HG03442 (cell line): ENCODE results near the gene POLE3.
A peak's percentile ranks its signal among the peaks of the same experiment; 100 is the strongest.
"Not testable (repeated sequence)": the region's sequence is repeated elsewhere in the genome, so short reads cannot be mapped to it uniquely, and the experiment has no call there.

Experiments
- ATAC-seq: cut with Tn5 transposase; IDR thresholded peaks from one replicate; pipeline ENCODE4 v1.9.1; 2021; ENCODE audit warnings: mild to moderate bottlenecking, moderate library complexity; ENCODE audit not compliant: unreplicated experiment

POLE3 gene

DNA sequence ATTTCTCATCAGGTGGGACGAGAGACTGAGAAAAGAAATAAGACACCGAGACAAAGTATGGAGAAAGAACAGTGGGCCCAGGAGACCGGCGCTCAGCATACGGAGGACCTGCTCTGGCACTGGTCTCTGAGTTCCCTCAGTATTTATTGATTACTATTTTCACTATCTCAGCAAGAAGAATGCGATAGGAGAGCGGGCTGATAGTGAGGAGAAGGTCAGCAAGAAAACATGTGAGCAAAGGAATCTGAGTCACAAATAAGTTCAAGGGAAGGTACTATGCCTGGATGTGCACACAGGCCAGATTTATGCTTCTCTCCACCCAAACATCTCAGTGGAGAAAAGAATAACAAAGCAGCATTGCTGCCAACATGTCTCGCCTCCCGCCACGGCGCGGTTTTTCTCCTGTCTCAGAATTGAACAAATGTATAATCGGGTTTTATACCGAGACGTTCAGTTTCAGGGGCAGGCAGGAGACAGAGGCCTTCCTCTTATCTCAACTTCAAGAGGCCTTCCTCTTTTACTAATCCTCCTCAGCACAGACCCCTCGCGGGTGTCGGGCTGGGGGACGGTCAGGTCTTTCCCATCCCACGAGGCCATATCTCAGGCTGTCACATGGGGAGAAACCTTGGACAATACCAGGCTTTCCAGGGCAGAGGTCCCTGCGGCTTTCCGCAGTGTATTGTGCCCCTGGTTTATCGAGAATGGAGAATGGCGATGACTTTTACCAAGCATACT is 31.2 kb downstream of the POLE3 start:
- ATAC-seq, result not testable (repeated sequence)

DNA sequence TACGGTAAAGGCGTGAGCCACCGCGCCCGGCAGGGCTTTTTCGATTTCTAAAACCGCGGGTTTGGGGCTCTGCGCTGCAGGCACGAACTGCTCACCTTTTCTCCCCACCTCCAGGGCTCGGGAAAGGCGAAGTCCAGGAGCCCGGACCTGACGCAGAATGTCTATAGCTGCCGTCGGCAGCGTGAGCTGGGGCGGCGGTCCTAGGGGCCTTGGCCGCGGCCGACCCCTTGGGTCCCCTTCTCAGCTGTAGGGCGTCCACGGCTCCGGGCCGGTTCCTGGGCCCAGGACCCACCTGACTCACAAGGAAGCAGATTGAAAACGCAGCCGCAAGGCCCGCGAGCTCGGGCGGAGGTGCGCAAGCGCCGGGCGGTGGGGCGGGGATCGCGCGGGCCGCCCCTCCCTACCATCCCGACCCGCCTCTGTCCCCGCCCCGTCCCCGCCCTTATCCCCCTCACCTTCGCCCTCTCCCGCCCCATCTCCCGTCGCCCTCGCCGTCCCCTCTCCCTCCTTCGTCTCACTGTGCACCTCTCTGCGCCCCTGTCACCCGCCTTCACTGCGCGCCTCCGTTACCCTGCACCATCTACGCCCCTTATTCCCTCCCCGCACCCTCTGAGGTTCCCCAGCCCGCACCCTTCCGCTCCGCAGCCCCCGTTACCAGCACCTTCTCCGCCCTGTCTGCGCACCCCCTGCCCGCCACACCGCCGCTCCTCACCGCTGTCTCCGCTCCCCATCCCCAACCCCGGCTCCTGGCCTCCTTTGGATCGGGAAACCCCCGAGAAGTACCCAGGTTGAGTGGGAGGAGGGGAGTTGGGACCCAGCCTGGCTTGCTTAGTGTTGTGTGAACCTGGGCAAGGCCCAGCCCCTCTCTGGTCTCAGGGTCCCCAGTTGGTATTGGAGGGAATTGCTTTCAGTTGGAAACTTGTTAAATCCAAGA is 33.6 kb downstream of the POLE3 start, which contains the start of gene HDHD3:
Gene HDHD3, minus strand, starts transcription at position 353 of the 934 bp plus-strand sequence. CDS start 2,632 bp downstream, outside the sequence.
- ATAC-seq, result peak; percentile 77

DNA sequence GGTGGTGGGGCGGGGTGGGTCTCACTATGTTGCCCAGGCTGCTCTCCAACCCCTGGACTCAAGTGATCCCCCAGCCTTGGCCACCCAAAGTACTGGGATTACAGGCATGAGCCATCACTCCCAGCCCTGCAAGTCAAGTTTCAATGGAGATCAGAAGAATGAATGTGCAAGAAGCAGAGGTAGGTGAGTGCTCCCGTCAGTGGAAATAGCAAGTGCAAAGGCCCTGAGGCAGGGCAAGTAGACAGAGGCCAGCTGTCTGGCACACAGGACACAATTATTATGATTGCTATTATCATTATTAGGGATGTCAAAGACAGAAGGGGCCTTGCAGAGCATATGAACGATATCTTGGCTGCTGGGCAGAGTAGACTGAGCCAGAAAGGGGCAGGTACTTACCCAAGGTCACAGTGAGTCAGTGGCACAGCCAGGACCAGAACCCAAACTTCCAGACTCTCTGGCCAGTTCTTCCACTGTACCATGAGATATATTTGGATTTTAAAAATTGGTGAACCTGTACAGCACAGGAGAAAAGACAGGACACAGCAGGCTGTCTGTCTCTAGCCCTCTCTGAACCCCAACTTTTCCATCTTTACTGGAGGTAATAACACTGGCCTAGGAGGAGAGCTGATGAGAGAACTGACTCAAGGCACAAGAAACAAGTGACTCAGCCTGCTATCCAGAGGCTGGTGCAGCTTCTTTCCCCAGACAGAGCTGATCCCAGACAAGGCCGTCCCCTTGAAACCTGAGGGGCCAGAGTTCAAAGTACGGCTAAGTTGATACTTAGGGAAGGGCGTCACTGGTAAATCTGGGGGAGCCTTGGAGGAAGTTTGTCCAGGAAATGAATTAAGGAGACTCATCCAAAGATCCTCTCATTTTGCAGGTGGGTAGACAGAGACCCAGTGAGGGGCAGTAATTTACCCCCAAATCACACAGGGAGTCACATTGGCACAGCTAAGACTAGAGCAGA is 35.1 kb downstream of the POLE3 start:
- ATAC-seq, result no peak

DNA sequence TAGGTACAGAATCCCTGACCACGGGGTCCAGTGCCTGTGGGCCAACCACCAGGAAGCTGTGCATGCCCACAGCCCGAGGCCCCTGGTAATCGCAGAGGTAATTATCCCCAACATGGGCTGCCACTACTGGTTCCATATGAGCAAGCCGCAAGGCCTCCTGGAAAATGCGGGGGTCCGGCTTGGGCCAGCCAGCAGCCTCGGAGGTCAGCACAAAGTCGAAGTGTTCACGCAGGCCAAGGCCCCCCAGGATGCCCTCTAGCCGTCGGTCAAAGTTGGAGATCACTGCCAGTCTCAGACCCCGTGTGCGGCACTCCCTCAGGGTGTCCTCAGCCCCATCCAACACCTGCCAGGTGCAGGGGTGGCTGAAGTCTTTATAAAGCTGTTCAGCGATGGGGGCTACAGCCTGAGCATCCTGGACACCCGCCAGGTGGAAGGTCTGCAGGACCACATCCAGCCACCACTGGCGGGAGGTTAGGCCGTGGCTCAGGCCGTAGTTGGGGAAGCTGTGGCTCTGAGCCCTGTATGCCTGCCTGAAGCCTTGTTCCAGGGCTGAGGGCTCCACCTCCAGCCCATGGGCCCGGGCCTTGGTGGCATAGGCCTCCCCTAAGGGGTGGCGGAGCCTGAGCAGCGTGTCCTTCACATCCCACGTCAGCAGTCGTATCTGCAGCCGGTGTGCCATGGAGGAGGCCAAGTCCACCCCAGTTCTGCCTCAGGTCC is 36.6 kb downstream of the POLE3 start:
- no peak for ATAC-seq

DNA sequence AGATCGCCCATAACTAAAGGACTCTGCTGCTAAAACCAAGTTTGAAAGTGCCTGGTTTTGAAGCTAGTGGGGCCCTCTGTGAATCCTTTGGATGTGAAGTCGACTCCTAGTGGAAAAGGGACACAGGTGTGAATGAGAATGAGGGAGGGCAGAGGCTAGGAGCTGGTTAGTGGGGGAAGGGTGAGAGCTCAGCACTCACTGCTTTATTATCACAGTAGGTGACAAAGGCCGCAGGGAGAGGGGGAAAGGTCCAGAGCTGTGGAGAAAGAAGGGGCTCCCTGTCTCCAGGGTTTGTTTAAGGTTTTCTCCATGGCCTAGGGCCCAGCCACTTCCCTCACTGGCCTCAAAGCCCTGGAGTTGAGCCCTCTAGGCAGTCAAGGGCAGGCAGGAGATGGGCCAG is 37.2 kb downstream of the POLE3 start:
- ATAC-seq, result no peak

DNA sequence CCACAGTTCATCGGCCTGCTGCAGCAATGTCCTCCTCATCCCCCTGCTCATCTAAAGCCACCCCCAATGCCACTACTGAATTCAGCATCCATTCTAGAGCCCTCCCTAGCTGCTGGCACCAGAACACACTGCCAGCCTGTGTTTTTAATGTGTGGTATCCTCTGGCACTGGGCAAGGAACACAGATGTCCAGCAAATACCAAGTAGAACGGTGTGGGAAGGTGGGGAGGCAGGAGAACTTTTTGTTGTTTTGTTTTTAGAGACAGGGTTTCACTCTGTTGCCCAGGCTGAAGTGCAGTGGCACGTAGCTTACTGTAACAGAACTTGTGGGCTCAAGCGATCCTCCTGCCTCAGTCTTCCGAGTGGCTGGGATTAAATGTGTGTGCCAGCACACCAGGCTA is 38.4 kb downstream of the POLE3 start:
- ATAC-seq, result no peak

DNA sequence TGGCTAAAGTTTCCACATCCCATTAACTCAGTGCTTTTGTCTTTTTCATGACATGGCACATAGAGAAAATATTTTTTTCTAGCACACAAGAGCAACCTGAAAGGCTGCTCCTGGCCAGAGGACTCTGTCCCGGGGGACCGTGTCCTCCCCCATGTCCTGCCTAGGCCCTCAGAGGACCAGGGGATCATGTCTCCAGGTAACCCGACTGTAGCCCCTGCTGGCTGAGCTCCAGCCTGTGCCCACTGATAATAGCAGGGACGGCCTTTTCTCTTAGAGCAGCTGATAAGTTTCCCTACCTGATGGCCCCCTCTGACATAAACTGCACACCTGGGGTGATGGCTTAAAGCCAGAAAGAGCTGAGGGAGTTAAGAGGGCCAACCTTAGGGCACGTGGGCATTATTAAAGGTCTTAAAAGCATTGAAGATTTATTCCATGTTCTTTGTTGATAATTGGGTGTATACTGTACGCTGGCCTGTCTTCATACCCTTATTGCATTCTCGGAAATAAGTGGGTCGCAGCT is 39.6 kb downstream of the POLE3 start:
- no peak for ATAC-seq

DNA sequence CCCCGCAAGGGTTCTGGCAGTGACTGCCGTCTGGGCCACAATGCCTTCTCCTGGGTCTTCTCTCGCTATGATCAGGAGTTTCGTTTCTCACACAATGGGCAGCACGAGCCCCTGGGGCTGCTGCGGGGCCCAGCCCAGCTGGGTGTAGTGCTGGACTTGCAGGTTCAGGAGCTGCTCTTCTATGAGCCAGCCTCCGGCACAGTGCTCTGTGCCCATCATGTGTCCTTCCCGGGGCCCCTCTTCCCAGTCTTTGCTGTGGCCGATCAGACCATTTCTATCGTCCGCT is 40.7 kb downstream of the POLE3 start:
- ATAC-seq, result no peak

DNA sequence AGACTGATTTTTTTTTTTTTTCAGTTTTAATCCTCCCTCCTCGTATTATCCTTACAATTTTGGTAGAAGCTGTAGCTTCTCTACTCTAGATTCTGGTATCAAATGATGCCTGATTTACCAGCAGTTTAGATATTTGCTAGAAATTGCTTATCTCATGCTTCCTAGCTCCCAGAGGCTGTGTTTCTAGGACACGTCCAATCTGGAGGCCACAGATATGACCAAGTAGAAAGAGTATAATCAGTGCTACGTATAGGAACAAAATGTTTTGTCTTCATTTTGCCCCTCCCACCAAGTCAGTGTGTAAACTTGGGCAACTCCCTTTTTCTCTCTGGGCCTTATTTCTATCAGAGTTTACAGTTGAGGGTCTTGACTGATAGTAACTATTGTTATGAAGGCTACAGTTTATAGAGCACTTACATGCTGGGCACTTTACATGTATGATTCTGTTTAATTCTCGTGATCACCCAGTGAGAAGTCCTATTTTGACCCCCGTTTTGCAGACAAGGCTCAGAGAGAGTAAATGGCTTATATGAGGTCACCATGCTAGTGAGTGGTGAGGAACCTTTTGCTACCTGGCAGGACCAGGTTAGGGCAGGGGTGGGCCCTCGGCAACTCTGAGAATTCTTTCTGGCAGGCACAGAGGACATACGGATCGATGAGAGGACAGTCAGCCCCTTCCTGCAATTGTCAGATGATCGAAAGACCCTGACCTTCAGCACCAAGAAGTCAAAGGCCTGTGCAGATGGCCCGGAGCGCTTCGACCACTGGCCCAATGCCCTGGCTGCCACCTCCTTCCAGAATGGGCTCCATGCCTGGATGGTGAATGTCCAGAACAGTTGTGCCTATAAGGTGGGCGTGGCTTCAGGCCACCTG is 41.3 kb downstream of the POLE3 start:
- ATAC-seq, result no peak

DNA sequence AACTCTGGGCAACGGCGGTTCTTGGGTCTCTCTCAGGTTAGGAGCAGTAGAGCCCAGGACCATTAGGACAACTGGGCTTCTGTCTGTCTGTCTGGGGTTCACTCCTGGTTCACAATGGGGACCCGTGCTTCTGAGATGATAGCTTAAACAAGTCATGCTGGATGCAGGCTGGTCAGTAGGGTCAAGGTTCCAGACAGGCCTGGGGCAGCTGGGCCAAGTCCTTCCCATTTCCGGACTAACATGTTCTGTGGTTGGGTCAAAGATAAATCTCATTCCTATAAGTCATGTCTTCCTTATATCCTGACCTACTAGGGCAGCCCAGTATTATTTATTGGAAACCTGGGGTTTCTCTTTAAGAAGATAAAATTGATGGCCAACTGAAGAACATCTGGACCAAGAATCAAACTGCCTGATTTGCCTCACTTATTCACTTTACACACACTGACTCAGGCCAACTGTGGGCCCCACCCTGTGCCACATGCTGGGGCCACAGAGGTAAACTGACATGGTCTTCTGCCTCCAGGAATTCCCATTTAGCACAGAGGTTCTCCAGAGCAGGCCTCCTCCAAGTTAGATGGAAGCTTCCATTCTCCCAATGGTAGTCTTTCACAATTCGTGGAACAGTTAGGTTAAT is 42.0 kb downstream of the POLE3 start:
- no peak for ATAC-seq

DNA sequence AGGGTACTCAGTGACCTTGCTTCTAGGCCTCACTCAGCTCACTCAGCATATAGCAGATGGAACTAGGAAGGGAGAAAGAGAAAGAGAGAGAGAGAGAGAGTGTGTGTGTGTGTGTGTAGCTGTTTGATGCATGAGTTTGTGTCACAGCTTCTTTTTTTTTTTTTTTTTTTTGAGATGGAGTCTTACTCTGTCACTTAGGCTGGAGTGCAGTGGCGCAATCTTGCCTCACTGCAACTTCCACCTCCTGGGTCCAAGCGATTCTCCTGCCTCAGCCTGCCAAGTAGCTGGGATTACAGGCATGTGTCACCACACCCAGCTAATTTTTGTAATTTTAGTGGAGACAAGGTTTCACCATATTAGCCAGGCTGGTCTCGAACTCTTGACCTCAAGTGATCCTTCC is 44.8 kb downstream of the POLE3 start:
- not testable (repeated sequence) for ATAC-seq

DNA sequence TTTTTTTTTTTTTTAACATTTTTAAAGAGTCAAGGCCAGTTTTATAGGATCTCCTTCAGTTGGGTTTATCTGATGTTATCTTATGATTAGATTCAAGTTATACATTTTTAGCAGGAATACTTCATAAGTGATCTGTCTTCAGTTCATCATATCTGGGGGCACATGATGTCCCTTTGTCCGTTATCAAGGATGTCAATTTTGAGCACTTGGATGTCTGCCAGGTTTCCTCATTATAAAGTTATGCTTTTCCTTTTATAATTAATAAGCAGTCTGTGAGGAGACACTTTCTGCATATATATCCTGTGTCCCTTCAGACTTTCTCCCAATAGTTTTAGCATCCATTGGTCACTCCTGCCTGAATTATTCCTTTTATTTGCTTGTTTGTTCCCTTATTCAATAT is 45.5 kb downstream of the POLE3 start:
- ATAC-seq, result no peak

DNA sequence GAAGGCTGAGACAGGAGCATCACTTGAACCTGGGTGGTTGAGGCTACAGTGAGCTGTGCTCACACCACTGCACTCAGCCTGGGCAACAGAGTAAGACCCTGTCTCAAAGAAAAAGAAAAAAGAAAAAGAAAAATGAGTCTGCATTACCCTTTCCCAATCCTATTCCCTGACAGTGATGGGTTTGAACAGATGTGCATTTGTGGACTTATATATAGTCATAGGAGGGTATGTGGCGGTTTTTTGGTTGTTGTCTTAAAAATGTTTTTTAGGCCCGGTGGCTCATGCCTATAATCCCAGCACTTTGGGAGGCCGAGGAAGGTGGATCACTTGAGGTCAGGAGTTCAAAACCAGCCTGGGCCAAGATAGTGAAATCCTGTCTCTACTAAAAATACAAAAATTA is 47.1 kb downstream of the POLE3 start:
- ATAC-seq, result no peak

DNA sequence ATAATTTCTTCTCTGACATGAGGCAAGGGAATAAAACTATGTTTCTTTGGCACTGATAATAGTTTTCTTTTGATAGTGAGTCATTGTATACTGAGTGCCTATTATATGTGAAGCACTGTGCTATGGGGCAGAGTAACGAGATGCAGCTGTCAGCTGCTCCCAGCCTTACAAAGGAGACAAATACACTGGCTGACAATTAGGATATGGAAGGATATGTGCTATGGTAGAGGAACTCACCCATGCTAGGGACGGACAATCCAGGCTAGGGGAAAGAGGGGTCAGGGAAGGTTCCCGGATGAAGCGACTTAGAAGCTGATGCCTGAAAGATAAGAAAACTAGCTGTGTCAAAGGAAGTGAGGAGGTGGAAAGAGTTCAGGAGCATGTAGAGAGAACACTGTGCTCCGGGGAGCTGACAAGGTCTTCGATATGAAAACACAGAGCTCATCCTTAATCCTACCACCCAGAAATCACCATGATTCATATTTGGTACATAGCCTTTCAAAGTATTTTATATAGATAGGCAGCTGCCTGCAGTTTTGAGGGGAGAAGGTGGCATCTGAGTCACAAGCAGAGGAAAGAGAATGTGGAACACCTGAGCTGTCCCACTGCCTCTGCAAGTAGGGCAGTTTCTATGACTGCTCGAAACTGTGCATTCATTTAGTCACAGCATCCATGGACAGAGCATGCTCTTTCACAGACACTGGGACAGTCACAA is 49.0 kb downstream of the POLE3 start:
- ATAC-seq, result no peak

DNA sequence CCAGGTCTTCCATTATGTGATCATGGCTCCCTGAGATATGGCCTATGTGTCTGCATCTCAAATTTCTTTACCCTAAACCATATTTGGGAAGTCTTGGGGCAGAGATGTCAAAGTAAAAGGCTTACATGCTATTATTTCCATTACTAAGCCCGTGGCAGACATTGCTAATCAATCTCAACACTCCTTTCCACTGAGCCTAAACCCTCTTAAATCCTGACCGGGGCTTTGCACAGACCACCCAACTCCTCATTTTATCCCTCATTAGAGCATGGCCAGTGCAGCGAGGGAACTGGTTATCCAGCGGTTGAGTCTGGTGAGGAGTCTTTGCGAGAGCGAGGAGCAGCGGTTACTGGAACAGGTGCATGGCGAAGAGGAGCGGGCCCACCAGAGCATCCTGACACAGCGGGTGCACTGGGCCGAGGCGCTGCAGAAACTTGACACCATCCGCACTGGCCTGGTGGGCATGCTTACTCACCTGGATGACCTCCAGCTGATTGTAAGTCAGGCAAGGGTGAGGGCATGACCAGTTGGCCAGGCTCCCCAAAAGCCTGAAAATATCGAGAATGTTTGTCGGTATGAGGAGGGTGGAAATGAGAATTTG is 50.1 kb downstream of the POLE3 start:
- no peak for ATAC-seq

DNA sequence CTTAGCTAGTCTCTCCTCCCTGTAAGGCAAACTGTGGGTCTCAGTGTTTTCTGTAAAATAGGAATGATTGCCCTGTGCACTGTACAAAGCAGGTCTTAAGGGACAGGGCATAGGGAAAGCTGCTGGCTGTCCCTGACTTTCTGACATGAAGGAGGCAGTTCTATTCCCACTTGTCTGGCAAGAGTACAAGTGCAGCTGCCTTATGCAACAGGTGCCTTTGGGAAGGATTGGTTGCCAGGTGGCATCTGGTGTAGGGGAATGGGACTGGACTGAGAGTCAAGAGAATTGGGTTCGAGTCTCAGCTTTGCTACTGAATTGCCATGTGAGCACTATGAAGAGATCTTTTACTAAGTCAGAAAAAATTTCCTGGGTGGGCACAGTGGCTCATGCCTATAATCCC is 51.1 kb downstream of the POLE3 start:
- ATAC-seq, result no peak
